LNCaP clone FGC (cell line): ENCODE measurements around the gene RPF1.

Experiments
- DNase-seq: peaks from one replicate; pipeline ENCODE4 v3.0.0-alpha.2; 2011; ENCODE audit warnings: low read depth
- H3K4me3 ChIP-seq: 2 replicates; pipeline ENCODE4 v1.5.1; 2011; ENCODE audit warnings: mild to moderate bottlenecking, low read depth, low read length, control low read depth
- TF ChIP-seq, protein P1 (sequence below): IDR thresholded peaks from 2 replicates; pipeline ENCODE4 v1.5.1; 2012; ENCODE audit warnings: mild to moderate bottlenecking; ENCODE audit not compliant: control insufficient read depth, insufficient read depth; ENCODE audit errors: extremely low read depth

The RPF1 gene

DNA sequence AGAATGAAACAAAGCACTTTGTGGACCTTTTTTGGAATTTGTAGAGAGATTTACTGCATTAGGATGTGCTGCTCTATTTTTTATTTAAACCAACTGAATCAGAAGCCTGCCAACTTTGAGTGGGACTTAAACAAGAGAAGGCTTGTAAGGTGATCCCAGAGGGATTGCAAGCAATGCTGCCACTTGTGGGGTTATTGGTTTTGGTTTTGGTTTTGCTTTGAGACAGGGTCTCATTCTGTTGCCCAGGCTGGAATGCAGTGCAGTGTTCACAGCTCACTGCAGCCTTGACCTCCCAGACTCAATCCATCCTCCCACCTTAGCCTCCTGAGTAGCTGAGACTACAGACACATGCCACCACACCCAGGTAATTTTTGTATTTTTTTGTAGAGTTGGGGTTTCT is 59.5 kb downstream of the RPF1 start:
- TF ChIP-seq, protein P1, sequence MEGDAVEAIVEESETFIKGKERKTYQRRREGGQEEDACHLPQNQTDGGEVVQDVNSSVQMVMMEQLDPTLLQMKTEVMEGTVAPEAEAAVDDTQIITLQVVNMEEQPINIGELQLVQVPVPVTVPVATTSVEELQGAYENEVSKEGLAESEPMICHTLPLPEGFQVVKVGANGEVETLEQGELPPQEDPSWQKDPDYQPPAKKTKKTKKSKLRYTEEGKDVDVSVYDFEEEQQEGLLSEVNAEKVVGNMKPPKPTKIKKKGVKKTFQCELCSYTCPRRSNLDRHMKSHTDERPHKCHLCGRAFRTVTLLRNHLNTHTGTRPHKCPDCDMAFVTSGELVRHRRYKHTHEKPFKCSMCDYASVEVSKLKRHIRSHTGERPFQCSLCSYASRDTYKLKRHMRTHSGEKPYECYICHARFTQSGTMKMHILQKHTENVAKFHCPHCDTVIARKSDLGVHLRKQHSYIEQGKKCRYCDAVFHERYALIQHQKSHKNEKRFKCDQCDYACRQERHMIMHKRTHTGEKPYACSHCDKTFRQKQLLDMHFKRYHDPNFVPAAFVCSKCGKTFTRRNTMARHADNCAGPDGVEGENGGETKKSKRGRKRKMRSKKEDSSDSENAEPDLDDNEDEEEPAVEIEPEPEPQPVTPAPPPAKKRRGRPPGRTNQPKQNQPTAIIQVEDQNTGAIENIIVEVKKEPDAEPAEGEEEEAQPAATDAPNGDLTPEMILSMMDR: no peak
- H3K4me3 ChIP-seq: no peak overlapping the region
- DNase-seq: no peak

DNA sequence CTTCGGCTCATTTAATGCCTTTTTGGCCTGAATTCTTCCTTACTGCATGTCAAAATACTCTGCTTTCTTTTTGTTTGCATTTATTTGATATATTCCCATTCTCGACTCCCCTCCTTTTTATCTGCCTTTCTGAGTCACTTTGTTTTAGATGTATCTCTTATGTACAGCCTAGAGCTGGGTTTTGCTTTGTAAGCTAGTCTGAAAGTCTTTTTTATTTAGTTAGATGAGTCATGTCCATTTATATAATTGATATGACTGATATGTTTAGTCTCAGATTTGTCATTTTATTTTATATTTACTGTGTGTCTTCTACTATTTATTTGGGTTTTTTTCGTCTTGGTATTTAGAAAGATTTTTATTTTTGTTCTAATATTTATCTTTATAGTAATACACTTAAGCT is 60.9 kb downstream of the RPF1 start:
- TF ChIP-seq, protein P1: no peak
- DNase-seq: peak; percentile 27
- H3K4me3 ChIP-seq: no peak overlapping the region

DNA sequence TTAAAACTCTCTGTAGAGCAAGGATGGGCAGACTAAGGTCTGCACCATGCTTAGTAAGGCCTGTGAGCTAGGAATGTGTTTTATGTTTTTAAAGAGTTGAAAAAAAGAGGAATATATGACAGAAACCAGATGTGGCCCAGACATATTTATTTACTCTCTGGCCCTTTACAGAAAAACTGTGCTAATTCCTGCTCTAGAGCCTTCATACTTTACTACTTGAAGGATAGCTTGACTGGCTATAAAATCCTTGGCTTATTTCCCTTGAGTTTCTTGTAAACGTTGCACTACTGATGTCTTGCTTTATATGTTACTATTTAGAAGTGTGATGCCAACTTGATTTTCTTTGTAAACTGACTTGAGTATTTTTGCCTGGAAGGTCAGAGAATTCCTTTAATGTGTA is 61.7 kb downstream of the RPF1 start:
- peak; percentile 71 for DNase-seq
- TF ChIP-seq, protein P1: no peak

DNA sequence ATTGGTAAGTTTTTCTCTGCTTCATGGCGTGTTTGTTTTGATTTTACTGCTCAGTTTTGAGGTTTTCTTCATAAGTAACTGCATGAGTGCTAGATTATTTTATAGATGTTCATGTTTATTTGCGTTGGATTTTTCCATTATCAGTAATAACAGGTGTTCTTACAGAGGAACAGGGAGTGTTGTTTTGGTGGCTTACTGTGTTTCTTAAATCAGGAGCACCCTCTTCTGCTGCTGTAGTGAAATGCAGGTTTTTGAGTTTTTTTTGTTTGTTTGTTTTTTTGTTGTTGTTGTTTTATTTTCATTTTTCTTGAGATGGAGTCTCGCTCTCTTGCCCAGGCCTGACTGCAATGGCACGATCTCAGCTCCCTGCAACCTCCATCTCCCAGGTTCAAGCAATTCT is 62.6 kb downstream of the RPF1 start:
- peak; percentile 88 for DNase-seq
- peak overlapping the region; percentile 20; the same call in 1 of the 2 replicates for H3K4me3 ChIP-seq
- TF ChIP-seq, protein P1: peak; percentile 76

More for the DNA sequence above, 61.7 kb downstream of the RPF1 start:
- H3K4me3 ChIP-seq: no peak overlapping the region
